Neutrophil (primary cell): Measurements from ENCODE around the gene LDLRAD4.

Experiments
- H3K27ac ChIP-seq: fragments of 200-600 bp; sonication (generic); 2 replicates; pipeline ENCODE4 v1.5.1; 2016; ENCODE audit warnings: mild to moderate bottlenecking, moderate library complexity
- H3K27me3 ChIP-seq: fragments of 200-600 bp; sonication (generic); 2 replicates; pipeline ENCODE4 v1.6.0; 2016; ENCODE audit warnings: mild to moderate bottlenecking
- H3K36me3 ChIP-seq: fragments of 200-600 bp; sonication (generic); 2 replicates; pipeline ENCODE4 v1.5.1; 2017
- H3K4me1 ChIP-seq, 2 experiments: fragments of 200-600 bp in 1 of 2; sonication (generic) in 1 of 2; 1 replicate in 1 of 2; 2 replicates in 1 of 2; pipeline versions ENCODE4 v1.5.1 to v1.6.1; 2013 to 2016; ENCODE audit warnings: low read depth in 1 of 2, low read length in 1 of 2, mild to moderate bottlenecking in 1 of 2, moderate library complexity in 1 of 2; ENCODE audit not compliant: control insufficient read depth in 1 of 2, insufficient read depth in 1 of 2
- H3K4me3 ChIP-seq, 2 experiments: fragments of 200-600 bp in 1 of 2; sonication (generic) in 1 of 2; 1 replicate in 1 of 2; 2 replicates in 1 of 2; pipeline ENCODE4 v1.5.1; 2013 to 2016; ENCODE audit warnings: low read depth in 1 of 2, low read length in 1 of 2, mild to moderate bottlenecking in 1 of 2, moderate library complexity in 1 of 2
- H3K9me3 ChIP-seq: fragments of 200-600 bp; sonication (generic); 2 replicates; pipeline ENCODE4 v1.5.1; 2016
- TF ChIP-seq, protein P1 (sequence below): fragments of 200-600 bp; sonication (generic); IDR thresholded peaks from 2 replicates; pipeline ENCODE4 v1.5.1; 2016; ENCODE audit warnings: antibody characterized with exemption

The LDLRAD4 gene

GRCh38 chr18:13256444-13257305 is 38.1 kb downstream of the LDLRAD4 start:
- no peaks in the 10 kb centered on the region for H3K36me3 ChIP-seq
- no peaks in the 10 kb centered on the region for H3K4me1 ChIP-seq
- no peak overlapping the region for H3K4me3 ChIP-seq
- H3K27ac ChIP-seq: no peak overlapping the region
- no peaks in the 10 kb centered on the region for H3K27me3 ChIP-seq
- H3K9me3 ChIP-seq: no peaks in the 10 kb centered on the region
- TF ChIP-seq, protein P1, sequence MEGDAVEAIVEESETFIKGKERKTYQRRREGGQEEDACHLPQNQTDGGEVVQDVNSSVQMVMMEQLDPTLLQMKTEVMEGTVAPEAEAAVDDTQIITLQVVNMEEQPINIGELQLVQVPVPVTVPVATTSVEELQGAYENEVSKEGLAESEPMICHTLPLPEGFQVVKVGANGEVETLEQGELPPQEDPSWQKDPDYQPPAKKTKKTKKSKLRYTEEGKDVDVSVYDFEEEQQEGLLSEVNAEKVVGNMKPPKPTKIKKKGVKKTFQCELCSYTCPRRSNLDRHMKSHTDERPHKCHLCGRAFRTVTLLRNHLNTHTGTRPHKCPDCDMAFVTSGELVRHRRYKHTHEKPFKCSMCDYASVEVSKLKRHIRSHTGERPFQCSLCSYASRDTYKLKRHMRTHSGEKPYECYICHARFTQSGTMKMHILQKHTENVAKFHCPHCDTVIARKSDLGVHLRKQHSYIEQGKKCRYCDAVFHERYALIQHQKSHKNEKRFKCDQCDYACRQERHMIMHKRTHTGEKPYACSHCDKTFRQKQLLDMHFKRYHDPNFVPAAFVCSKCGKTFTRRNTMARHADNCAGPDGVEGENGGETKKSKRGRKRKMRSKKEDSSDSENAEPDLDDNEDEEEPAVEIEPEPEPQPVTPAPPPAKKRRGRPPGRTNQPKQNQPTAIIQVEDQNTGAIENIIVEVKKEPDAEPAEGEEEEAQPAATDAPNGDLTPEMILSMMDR: no peak

DNA sequence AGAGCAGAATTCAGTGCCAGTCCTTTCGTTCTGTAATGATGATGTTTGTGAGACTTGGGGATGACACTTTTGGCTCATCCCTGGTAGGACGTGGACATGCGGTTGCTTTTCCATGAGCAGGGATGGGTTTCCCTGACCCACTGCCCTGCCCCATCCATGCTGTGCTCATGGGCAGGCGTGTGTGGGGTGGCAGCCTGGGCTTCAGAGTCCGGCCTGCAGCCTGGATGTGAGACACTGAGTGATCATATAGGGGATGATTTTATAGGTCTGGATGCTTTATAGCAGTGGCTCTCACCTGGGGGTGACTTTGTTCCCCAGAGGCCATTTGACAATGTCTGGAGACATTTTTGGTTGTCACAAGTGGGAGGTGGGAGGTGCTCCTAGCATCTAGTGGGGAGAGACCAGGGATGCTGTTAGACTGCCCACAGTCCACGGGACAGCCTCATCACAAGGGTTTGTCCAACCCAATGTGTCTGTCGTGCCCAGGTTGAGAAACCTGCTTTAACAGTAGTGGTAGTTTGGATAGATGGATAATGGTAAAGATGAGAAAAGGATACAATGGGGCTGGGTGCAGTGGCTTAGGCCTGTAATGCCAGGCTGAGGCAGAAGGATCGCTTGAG is 38.9 kb downstream of the LDLRAD4 start:
- Histone ChIP-seq H3K4me1 (no peaks in the 10 kb centered on the region), H3K27me3 (no peaks in the 10 kb centered on the region), H3K4me3 (no peak overlapping the region), H3K27ac (no peak overlapping the region), H3K9me3 (no peaks in the 10 kb centered on the region), H3K36me3 (no peaks in the 10 kb centered on the region)
- TF ChIP-seq, protein P1: no peak

GRCh38 chr18:13258921-13259320 is 40.4 kb downstream of the LDLRAD4 start:
- H3K4me1 ChIP-seq: no peaks in the 10 kb centered on the region
- no peak overlapping the region for H3K27ac ChIP-seq
- TF ChIP-seq, protein P1: no peak
- no peaks in the 10 kb centered on the region for H3K27me3 ChIP-seq
- no peak overlapping the region for H3K4me3 ChIP-seq
- no peaks in the 10 kb centered on the region for H3K9me3 ChIP-seq
- no peaks in the 10 kb centered on the region for H3K36me3 ChIP-seq

DNA sequence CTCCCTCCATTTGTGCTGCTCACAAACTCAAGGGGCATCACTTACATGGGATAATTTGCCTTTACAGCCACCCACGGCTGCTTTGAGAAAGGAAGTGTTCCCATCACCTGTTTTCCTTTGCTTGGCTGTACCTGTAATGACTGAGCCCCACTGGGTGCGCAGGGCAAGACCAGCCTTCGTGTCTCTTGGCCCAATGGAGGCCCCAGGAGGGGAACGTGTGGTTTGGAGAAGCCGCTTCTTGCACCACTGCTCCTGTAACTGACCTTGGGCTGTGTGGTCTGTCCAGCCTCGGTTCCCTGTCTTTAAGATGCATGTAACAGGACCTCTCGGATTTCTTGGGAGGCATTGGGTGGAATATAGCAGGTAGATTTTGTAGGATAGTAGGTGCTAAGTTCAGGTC is 41.1 kb downstream of the LDLRAD4 start:
- no peak overlapping the region for H3K4me3 ChIP-seq
- no peaks in the 10 kb centered on the region for H3K9me3 ChIP-seq
- no peaks in the 10 kb centered on the region for H3K4me1 ChIP-seq
- TF ChIP-seq, protein P1: no peak
- no peaks in the 10 kb centered on the region for H3K36me3 ChIP-seq
- H3K27me3 ChIP-seq: no peaks in the 10 kb centered on the region
- H3K27ac ChIP-seq: no peak overlapping the region

GRCh38 chr18:13260197-13260934 is 41.8 kb downstream of the LDLRAD4 start:
- H3K4me3 ChIP-seq: no peak overlapping the region
- no peaks in the 10 kb centered on the region for H3K27me3 ChIP-seq
- H3K9me3 ChIP-seq: no peaks in the 10 kb centered on the region
- no peaks in the 10 kb centered on the region for H3K4me1 ChIP-seq
- no peaks in the 10 kb centered on the region for H3K36me3 ChIP-seq
- no peak overlapping the region for H3K27ac ChIP-seq
- TF ChIP-seq, protein P1: no peak
